ENCODE measurements around the gene SSC5D.
A peak's percentile ranks its signal among the peaks of the same experiment; 100 is the strongest.

The SSC5D gene

GRCh38 chr19:55455576-55456235, 32.5 kb upstream of the SSC5D start:
- DNase-seq: no peak

- no peak for DNase-seq
Measured at GRCh38 chr19:55456347-55456746, 31.9 kb upstream of the SSC5D start.

GRCh38 chr19:55457683-55458457, 30.4 kb upstream of the SSC5D start:
- no peak for DNase-seq

- no peak for DNase-seq
Measured at GRCh38 chr19:55459551-55459949, 28.7 kb upstream of the SSC5D start.

- DNase-seq: no peak
Measured at GRCh38 chr19:55459950-55460657, 28.1 kb upstream of the SSC5D start.

- DNase-seq: peak; percentile 48 to 64
Measured at GRCh38 chr19:55460670-55461258, 27.5 kb upstream of the SSC5D start.

GRCh38 chr19:55461259-55461973, 26.8 kb upstream of the SSC5D start, which contains the start of gene ISOC2:
TSS of gene ISOC2 (minus strand) at chr19:55461642. CDS start at chr19:55456486, 5,156 bp downstream.
- DNase-seq: peak; percentile 100

GRCh38 chr19:55461974-55462626, 26.1 kb upstream of the SSC5D start:
- no peak for DNase-seq

- DNase-seq: no peak
Measured at GRCh38 chr19:55462722-55463121, 25.5 kb upstream of the SSC5D start.

- DNase-seq: no peak
Measured at GRCh38 chr19:55463583-55464031, 24.6 kb upstream of the SSC5D start.

GRCh38 chr19:55464039-55464661, 24.1 kb upstream of the SSC5D start:
- DNase-seq: no peak

- no peak for DNase-seq
Measured at GRCh38 chr19:55464662-55465054, 23.6 kb upstream of the SSC5D start, which contains the start of gene C19orf85. TSS of gene C19orf85 (minus strand) at chr19:55464751. CDS start at chr19:55464554, 197 bp downstream.

GRCh38 chr19:55465460-55466240, 22.6 kb upstream of the SSC5D start:
- no peak for DNase-seq

GRCh38 chr19:55466241-55466614, 22.0 kb upstream of the SSC5D start:
- DNase-seq: no peak

- peak; percentile 81 to 82 for DNase-seq
Measured at GRCh38 chr19:55467236-55468053, 20.8 kb upstream of the SSC5D start.

GRCh38 chr19:55468054-55468393, 20.2 kb upstream of the SSC5D start:
- DNase-seq: no peak

- no peak for DNase-seq
Measured at GRCh38 chr19:55471266-55471665, 17.0 kb upstream of the SSC5D start.

- DNase-seq: no peak
Measured at GRCh38 chr19:55472463-55472862, 15.8 kb upstream of the SSC5D start.

- no peak for DNase-seq
Measured at GRCh38 chr19:55473225-55474012, 14.8 kb upstream of the SSC5D start.
